ENCODE data around the gene TNPO1.
"Not testable (repeated sequence)": the region's sequence is repeated elsewhere in the genome, so short reads cannot be mapped to it uniquely, and the experiment has no call there.

Gene TNPO1

DNA sequence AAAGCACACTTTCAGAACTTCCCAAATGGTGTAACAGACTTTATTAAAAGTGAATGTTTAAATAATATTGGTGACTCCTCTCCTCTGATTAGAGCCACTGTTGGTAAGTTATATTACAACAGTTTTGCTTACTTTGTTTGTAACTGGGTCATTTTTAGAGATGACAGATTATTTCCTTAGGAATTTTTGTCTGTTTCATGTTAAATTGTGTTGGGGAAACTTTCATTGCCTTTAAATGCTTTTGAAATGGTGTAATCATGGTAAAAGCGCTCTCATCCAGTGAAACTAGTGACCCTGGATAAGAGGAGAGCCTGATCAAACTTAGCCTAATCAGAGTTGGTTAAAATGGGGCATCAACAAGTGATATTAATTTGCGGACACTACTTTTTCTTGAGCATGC, 39.4 kb downstream of the TNPO1 start:
- no peak for DNase-seq

DNA sequence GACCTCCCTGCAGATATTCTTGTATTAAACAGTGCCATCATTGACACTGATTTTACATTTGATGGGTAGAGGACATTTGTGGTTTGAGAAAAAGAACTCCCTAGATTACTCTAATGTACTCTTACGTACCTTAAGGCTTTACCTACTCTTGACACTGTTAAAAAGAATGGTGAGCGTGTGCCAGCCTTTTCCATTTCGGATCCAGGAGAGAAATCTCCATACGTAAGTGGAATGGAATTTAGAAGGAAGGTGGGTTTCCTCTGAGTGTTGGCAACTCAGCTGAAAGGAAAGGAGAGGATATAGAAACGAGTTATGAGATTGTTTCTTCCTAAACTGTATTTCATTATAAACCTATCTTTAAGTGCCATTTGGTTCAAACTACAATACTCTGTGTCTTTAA, 40.9 kb downstream of the TNPO1 start:
- no peak for DNase-seq

DNA sequence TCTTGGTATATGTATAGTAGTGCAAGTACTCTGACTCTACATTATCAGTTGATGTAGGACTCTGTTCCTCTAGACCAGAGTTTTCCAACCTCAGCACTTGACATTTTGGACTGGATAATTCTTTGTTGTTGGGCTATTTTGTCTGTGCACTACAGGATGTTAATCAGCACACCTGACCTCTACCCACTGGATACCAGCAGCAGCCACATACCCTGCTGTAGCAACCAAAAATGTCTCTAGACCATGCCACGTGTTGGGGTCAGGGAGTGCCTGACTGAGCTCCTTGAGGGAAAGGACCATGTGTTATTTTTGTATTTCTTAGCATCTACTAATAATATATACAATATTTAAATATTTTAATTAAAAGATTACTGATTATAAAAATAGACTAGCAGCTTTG, 42.7 kb downstream of the TNPO1 start:
- DNase-seq: no peak

- peak; percentile 70 for DNase-seq
Observed at GRCh38 chr5:72860499-72860898, 44.0 kb downstream of the TNPO1 start.

- no peak for DNase-seq
Observed at GRCh38 chr5:72871366-72872024, 55.0 kb downstream of the TNPO1 start.

- no peak for DNase-seq
Observed at GRCh38 chr5:72878854-72879253, 62.4 kb downstream of the TNPO1 start.

DNA sequence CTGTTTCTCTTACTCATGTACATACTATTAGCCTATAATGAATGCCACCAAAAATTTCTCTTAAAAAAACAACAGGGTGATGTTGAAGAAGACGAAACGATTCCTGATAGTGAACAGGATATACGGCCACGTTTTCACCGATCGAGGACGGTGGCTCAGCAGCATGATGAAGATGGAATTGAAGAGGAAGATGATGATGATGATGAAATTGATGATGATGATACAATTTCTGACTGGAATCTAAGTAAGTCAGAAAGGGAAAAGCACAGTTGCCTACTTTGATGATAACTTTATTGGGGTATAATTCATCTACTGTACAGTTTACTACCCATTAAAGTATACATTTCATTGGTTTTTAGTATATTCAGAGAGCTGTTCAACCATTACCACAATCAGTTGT, 66.5 kb downstream of the TNPO1 start:
- no peak for DNase-seq

- no peak for DNase-seq
Observed at GRCh38 chr5:72883850-72884249, 67.4 kb downstream of the TNPO1 start.

GRCh38 chr5:72884892-72885291, 68.4 kb downstream of the TNPO1 start:
- no peak for DNase-seq

- no peak for DNase-seq
Observed at GRCh38 chr5:72885824-72886223, 69.4 kb downstream of the TNPO1 start.

DNA sequence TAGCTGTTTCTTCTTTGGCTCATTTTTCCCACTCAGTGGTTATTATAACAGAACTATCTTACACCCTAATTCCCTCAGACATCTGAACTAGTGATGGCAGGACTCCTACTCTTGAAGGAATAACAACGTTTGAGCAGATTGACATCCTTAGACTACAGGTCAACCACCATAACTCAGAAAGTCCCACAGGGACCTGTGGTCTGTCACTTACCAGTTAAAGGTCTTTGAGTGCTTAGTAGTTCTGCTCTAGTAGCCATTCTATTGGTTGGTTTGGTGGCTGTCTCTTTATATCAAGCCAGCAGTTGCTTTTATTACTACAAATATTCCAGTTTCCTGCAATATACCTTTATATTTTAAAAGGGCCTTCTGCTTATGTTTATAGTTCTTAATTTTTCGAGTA, 72.1 kb downstream of the TNPO1 start:
- DNase-seq: no peak

GRCh38 chr5:72889324-72889723, 72.9 kb downstream of the TNPO1 start:
- DNase-seq: no peak

- DNase-seq: no peak
Observed at GRCh38 chr5:72892846-72893245, 76.4 kb downstream of the TNPO1 start.

DNA sequence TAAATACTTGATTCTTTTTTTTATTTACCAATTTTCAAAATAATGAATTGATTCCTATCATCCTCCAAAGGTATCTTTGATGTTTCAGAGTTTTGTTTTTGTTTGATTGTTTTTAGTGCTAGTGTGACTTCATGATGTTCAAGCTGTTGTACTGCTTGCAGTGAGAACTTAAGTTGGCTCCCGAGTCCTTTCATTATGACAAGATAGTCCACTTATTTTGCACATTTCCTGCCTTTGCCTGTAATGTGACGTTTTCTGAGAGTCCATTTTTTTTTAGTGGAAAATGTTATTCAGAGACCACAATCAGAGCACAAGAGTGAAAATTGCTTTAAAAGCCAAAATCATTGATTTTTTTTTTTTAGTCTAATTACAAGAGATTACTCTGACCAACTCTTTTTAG, 79.3 kb downstream of the TNPO1 start:
- no peak for DNase-seq

DNA sequence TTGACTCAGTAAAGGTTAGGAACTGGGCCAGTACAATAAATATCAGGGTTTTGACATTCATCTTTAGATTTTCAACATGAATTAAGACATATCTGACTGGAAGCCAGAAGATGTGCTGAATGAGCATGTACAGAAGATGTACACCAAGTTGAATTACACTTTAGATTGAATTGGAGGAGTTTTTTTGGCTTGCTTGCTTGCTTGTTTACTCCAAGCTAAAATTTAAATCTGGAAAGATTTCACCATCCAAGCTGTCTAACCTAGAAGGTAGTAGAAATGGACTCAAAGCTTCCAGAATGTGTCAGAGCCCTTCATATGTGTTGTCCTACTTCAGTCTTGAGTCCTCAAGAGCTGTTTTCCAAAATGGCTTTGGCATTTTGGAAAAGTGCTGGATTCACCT, 90.3 kb downstream of the TNPO1 start:
- no peak for DNase-seq

DNA sequence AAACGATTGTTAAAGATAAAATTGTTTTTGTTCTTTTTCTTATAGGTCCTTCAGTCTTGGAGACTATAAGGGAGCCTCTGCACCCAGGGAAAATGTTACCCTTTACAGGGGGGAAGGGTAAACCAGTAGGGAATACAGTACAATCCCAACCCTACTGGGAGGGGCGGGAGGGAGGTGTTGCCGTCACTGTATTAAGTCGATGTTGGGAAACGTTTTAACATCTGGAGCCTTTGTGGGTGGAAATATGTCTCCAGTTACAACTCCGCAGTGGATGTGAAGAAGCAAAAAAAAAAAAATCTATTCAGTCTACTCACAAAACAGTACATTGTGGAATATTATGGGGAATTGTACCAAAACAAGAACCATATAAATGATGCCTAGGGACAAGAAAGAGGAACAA, 92.2 kb downstream of the TNPO1 start:
- DNase-seq: peak; percentile 22

DNA sequence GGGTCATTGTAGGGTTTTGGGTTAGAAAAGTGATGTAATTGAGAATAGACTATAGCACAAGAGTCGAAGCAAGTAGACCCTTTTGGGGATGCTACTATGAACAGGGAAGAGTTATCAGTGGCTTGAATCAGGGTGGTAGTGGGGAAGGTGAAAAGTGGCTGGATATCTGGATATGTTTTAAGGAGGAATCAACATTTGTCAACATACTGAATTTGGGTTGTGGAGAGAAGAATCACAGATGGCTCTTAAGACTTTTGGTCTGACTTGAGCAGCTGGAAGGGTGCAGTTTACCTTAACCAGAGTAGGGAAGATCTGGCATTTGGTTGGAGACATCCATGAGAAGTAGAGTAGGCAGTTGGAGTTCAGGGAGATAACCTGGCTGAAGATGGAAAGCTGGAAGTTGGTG, 100.9 kb downstream of the TNPO1 start:
- DNase-seq: no peak

- peak; percentile 53 for DNase-seq
Observed at GRCh38 chr5:72920690-72921502, 104.4 kb downstream of the TNPO1 start.

- DNase-seq: peak; percentile 10
Observed at GRCh38 chr5:72921886-72922285, 105.4 kb downstream of the TNPO1 start.

GRCh38 chr5:72922422-72922821, 106.0 kb downstream of the TNPO1 start:
- no peak for DNase-seq

- no peak for DNase-seq
Observed at GRCh38 chr5:72925336-72926010, 109.0 kb downstream of the TNPO1 start.

GRCh38 chr5:72932686-72933085, 116.2 kb downstream of the TNPO1 start:
- not testable (repeated sequence) for DNase-seq

DNA sequence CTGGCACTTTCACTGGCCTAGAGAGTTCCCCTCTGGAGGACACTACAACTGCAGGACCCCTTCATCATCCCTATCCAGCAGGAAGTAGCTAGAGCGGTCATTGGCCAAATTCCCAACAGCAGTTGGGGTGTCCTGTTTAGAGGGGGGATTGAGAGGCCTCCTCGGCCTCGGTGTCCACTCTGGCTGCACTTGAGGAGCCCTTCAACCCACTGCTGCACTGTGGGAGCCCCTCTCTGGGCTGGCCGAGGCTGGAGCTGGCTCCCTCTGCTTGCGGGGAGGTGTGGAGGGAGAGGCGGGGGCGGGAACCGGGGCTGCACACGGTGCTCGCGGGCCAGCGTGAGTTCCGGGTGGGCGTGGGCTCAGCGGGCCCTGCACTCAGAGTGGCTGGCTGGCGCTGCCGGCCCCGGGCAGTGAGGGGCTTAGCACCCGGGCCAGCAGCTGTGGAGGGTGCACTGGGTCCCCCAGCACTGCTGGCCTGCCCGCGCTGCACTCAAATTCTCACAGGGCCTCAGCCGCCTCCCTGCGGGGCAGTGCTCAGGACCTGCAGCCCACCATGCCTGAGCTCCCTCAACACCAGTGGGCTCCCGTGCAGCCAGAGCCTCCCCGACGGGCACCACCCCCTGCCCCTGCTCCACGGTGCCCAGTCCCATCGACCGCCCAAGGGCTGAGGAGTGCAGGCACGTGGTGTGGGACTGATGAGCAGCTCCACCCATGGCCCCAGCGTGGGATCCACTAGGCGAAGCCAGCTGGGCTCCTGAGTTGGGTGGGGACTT, 118.7 kb downstream of the TNPO1 start:
- not testable (repeated sequence) for DNase-seq

All from fibroblast of skin of right quadriceps (primary cell).